HG02884 (cell line): ENCODE data around the gene SPATS2L.

Experiments used
- ATAC-seq: cut with Tn5 transposase; IDR thresholded peaks from one replicate; pipeline ENCODE4 v1.9.1; 2021; ENCODE audit warnings: mild to moderate bottlenecking, moderate library complexity; ENCODE audit not compliant: unreplicated experiment

The SPATS2L gene

DNA sequence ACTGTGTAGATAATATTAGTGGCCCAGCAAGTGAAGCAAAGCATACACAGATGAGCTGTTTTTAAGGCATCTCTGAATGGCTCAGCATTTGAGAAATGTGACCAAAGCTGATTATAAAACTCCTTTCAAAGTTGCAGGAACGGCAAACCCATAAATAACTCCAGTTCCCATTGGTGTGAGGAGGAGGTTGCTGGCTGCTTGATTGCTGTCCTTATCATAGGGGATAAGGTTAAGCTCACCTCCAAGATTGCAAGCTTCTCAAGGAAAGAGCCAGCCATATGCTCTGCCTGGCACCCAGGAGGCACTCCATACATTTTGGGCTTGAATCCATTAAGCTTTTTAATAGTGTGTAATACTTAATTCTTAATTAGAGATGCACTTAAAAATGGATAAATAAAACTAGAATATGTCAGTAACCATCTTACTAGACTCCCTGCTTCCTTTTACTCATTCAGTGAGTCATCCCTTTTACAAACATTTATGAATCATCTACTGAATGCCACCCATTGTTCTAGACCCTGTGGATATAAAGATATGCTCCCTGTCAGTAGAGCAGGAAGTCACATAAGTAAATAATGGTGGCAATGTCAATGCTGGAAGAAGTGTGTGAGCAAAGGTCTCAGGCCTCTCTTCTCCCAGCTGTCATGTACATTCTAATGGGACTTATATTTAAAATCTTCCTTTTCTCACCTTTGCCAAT is 99.3 kb downstream of the SPATS2L start:
- ATAC-seq: peak; percentile 51

DNA sequence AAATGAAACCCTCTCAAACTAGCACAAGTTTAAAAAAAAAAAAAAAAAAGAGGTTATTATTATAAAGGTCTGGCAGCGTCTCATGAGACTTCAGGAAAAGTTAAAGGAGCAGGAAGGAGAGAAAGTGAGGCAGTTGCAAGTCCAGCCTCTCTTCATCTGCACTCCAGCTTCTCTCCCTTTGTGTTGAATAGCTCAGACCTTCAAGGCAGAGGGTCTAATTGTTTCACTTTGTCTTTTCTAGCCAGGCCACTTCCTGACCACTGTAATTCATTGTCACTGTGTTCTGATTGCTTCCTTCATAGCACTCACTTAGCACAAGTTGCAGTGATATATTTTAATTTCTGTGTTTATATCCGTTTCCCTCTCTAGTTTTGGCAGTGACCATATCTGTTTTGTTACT is 99.9 kb downstream of the SPATS2L start:
- ATAC-seq: no peak

DNA sequence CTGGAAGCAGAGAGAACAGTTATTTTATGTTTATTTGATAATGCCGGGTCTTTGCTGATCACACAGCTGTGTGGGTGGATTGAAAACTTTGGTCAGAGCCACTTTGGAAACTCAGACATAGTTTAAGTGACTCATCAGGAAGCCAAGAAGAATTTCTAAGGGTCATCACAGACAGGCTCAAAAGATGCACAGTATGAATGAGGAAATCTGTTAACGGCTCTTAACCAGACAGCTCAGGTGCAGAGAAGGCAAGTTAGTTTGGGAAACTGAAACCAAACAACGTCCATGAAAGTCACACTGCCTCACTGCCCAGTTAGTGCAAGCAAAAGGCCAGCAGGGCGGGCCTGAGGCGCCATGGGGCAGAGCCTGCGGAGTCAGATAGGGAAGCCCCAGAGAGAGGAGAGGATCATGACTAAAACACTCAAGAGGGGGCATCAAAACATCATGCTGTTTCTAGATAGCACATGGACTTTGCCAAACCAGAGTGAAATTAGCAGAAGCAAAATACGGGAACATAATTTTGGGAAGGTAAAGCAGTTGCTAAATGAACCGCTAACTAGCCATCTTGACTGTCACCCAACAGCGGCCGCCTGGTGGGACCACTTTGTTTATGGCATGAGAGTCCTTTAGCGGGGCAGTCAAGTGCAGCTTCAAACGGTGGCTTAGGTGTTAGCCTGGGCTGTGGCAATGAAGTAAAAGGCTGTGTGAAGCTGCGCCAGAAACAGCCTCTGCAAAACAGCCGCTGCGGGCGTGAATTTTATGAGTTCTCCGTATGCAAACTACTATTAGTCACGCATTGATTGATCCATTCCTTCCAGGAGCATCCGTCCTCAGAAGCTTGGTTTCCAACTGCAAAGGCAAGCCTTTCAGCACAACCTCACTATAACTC is 102.2 kb downstream of the SPATS2L start:
- ATAC-seq: no peak

DNA sequence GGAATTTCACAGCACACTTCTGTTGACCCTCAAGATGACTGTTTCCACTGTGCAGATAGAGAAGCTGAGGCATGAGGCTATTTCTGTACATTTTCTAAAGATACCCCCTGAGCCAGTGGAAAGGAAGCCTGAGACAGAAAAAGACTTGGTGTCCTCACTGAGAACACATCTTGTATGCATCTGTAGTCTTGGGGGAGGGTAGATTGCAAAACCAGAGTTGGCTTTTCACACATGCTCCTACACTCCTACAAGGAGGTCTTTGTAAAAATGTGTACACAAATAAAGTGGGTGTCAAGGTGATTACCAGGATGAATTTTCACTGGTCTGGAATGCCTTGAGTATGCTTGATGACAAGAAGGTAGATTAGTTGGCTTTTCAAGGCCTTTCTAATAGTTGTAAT is 105.3 kb downstream of the SPATS2L start:
- ATAC-seq: no peak

DNA sequence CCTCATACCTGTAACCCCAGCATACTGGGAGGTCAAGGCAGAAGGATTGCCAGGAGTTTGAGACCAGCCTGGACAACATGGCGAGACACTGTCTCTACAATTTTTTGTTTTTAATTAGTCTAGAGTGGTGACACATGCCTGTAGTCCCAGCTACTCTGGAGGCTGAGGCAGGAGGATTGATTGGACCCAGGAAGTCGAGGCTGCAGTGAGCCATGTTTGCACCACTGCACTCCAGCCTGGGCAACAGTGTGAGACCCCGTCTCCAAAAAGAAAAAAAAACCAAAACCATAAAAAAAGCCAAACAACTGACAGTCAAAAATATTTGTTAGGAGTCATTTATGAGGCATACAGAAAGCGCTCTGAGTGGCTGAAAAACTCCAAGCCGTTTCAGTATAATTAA is 107.9 kb downstream of the SPATS2L start:
- no peak for ATAC-seq

DNA sequence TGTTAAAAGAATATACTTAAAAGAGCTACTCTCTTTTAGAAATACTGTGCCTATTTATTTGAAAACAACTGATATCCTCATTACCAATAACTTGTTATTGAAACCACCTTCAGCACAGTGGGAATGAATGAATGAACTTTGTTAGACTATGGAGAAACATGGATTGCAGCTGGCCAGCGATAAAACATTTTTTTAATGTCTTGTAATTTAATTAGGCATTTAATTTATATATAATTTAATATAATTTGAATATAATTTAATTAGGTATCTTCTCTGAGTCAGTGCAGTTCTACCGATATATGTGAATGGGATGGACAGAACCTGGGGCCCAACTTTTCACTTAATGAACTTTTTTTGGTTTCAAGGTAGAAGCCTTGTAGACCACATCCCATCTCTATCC is 109.0 kb downstream of the SPATS2L start:
- ATAC-seq: no peak

DNA sequence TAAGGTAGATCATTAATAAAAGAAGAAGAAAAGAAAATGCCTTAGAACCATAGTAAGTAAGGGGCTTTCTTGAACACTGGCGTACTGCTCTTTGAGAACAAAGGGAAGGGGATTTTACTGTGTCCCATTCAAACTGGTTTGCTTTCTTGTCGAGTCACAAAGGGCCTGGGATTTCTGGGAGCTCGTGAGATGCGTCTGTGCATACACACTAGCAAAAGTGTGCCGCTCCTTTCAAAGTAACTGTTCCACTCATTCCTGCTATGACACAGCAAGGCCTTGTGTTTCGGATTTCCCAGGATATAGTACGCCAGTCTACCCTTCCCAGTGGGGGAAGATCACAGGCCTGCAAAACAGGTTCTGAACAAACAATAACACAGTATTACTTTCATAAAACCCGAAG is 110.4 kb downstream of the SPATS2L start:
- ATAC-seq: no peak

DNA sequence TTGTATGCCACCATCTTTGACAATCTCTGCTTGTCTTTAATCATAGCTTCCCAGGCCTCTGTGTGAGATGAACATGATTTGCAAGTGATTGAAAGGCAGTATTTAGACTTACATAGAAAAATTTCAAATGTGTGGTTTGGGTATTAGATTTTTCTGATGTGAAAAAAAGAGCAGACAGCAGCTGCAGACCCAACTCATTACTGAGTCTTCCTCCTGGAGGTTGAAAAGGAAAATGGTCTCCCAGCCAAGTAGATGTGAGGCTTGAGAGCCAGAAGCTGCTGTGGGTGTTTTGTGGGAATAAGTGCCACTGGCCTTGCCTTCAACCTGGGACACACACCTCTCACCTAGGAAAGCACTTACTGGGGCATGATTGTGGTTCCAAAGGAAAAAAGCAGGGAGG is 110.9 kb downstream of the SPATS2L start:
- ATAC-seq: no peak

DNA sequence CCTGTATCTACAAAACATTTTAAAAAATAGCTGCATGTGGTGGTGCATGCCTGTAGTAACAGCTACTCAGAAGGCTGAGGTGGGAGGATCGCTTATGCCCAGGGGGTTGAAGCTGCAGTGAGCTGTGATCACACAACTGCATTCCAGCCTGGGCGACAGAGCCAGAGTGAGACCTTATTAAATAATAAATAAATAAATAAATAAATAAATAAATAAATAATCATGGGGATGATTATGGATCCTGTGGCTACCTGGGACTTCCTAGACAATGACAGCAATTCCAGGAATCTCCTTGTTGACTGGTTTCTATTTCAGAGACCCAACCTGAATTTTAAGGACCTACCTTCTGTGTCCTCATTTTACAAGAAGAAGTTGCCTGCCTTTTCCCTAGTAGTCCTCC is 111.9 kb downstream of the SPATS2L start:
- ATAC-seq: no peak

DNA sequence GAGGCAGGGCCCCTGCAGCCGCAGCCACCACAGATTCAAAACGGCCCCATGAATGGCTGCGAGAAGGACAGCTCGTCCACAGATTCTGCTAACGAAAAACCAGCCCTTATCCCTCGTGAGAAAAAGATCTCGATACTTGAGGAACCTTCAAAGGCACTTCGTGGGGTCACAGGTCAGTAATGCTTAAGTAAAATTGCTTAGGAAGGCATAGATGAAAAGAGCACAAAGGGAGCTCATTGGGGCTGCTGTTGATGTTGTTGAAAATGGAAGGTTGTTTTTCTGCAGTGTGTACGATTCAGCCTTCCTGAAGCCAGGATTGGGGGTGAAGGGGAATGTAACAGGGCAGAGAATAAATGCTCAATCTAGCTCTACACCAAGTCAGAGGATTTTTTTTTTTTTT is 112.8 kb downstream of the SPATS2L start:
- ATAC-seq: no peak

DNA sequence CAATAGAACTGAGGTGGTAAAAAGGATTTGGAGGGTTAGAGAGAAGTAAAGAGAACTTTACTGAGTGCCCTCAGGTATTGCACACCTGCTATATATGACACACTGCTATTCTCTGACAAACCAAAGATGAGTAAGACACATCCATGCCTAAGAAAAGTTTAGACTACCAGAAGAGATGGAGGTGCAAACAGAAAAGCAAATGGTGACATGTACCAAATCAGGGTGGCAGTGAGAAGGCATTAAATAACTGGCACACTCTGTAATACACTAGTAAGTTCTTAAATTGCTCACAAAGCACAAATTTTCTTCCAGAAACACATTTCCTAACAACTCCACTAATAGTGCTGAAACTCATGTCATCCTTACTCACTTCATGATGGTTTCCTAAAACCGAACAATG is 114.8 kb downstream of the SPATS2L start:
- no peak for ATAC-seq

DNA sequence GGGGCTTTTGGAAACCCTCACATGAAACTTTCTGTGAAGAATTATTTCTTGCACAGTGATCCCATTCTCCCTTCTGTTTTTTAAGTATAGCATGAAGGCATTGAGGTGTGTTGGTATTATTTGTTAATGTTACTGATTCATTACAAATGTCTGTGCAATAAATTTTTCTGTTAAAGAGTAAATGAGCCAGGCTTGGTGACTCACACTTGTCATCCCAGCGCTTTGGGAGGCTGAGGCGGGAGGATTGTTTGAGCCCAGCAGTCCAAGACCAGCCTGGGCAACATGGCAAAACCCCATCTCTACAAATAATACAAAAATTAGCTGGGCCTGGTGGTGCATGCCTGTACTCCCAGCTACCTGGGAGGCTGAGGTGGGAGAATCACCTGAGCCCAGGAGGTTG is 115.6 kb downstream of the SPATS2L start:
- no peak for ATAC-seq

DNA sequence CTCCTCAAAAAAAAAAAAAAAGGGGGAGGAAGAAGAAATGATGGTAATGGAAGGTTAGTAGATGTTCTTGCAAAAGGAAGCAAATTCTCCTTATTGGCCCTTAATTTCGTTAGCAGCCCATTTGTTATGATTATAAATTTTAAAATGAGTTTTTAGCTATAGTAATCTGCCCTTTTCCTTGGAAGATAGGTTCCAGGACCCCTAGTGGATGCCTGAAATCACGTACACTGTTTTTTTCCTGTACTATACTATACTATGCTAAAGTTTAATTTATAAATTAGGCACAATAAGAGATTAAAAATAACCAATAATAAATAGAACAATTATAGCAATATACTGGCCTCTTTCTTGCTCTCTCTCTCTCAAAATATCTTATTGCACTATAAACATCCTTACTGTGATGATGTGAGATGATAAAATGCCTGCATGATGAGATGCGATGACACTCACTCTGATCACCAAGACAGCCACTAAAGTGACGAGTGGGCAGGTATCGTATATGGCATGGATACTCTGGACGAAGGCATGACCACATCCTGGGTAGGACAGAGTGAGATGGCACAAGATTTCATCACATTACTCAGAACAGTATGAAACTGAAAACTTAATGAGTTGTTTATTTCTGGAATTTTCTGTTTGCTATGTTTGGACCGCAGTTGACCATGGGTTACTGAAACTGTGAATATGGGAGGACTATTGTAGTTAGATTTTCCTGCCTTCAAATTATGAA is 116.2 kb downstream of the SPATS2L start:
- ATAC-seq: no peak

DNA sequence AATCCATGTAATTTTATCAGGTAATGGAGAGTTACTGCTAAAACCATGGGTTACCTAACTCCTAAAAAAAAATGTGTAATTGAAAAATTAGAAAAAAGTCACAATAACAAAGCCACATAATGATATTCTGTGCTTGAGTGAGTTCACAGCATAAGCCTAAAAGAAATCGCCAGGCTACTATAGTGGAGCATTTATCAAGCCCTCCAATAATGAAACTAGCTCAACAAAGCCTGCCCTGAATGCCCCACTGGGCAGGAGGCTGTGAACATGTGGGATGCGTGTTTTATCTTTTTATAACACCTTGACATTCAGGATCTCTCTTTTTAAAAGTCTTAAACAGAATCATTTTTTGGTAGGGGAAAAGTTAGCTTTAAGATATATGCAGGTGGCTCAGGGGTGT is 117.0 kb downstream of the SPATS2L start:
- no peak for ATAC-seq

DNA sequence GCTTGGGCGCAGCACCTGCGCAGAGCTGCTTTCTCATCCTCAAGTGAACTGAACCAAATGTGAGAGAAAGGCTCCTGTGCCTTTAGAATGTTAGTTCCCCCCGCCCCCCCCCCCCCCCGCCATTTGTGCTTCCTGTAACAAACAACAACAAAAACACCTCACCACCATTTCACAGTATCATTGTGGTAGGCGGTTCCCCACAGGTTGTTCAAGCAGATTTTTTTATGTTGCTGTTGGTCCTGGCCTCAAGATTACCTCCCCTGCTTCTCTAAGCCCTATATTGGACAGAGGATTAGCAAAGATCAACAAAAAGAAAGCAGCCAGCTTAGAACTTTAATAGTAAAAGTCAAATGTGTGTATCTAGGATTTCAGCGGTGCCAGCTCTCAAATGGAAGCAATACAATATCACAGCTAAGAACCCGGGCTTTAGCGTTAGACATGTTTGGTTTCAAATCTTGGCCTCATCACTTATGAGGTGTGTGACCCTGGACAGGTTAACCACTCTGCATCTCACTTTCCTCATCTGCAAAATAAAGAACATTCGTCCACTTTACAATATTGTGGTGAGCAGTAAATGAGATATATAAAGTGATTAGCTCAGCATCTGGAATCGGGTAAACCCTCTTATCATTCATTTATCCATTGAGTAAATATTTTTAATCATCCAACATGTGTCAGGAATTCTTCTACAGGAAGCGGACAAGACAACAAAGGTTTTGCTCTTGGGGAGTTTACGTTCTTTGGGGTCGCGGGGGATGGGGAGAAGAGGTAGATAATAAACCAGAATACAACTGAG is 118.7 kb downstream of the SPATS2L start:
- ATAC-seq: no peak

DNA sequence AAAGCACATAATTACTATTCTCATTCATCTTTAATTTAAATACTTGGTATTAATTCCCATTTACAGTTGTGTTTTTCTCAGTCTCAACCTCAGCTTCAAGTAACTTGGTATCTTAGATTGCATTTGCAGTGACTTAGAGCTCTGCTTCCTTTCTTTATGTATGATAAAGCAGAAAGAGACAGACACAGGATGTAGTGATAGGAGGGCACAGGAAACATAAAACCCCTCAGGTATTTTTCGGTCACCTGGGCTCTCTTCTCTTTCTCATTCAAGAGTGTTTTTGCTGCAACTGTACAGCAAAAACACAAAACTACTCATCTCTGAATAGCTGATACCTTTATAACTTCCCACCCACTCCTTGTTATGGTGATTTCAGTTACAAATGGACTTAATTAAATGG is 120.3 kb downstream of the SPATS2L start:
- no peak for ATAC-seq

DNA sequence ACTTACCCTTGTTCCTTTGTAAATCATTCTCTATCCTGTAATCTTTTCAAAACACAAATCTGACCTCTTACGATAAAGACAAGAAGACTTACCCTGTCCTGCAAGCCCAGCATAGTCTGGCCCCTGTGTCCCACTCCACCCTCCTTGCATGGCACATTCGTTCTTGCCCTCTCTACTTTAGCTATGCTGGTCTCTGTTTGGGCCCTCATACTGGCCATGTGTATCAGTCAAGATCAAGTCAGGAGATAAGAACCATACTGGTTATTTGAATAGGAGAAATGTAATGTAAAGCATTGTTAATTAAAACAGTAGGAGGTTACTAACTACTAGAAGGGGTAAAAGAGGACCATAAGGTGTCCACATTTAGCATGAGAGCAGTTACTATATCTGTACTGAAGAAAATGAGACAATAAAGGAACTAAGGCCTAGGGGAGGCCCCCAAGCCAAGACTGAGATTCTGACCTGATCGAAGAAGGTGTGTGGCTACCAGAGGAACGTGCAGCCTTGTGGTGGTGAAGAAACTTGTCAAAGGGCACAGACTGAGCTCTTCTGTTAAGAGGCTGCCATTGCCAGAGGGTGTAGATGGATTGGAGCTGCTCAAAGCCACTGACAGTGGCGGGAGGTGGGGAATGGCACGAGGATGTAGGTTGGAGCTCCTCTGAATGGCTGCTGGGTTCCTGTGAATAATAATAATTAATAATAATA is 122.6 kb downstream of the SPATS2L start:
- peak; percentile 81 for ATAC-seq

DNA sequence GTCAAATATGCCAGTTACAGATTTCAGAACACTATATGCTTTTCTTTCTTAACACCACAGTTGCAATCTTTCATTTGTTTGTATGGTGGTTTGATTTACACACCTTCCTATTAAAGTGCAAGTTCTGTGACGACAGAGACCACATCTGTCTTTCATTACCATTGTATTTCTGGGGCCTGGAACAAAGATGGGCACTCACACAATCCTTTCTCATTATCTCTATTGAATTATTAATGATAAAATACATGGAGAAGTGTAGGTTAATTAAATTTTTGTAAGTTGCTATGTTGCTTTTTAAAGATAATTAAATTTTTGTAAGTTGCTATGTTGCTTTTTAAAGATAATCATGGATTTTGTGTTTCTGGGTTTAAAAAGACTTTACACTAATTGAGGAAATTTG is 123.5 kb downstream of the SPATS2L start:
- no peak for ATAC-seq

DNA sequence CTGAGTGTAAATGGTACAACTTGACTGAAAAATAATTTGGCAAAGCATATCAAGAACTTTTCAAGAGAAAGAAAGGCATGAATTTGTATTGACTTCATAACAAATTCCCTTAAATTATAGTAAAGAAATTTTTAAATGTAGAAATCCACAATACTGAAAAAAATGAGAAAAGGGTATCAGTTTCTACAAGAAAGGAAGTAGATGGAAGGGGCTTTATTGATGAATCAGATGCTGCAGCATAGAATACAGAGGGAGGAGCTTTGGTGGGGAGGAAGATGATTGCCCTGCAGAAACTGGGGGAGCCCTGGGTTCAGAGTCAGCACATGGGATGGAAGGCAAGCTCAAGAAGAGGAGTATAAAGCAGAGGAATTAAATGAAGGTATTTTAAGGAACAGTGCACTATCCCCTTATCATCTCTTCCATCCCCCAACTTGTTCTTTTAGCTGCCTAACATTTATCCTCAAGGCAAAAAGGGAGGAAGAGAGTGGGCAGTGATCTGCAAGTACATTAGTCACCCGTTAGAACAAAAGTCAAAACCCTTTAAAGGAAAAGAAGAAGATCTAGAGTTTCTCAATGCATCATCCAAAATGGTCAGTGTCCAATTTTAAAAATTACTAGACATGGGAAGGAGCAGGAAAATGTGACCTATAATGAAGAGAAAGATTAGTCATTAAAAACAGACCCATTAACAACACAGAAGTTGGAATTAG is 125.7 kb downstream of the SPATS2L start:
- no peak for ATAC-seq

DNA sequence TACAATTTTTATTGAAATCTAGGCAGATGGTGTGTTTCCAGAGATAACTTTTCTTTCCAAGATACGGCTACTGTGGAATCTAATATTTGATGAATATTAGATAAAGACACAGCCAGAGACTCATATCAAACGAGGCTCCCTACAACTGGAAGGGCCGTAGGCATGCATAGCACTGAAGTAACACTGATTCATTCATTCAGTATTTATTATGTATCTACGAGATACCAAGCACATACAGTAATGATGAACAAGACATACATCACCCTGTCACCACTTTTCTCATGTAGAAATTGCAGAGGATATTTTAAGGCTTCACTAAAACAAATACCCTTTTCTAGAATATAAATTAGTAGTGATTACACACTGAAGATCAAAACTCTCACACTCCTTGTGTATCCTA is 128.9 kb downstream of the SPATS2L start:
- no peak for ATAC-seq
